Stimulated activated effector memory CD8-positive, alpha-beta T cell treated with anti-CD3 and anti-CD28 coated beads, Interleukin-12 subunit alpha, Interleukin-12 subunit beta, amount 100 ng/mL, for 72 hours (primary cell): ENCODE data around the gene HDAC5.
"Not testable (repeated sequence)": the region's sequence is repeated elsewhere in the genome, so short reads cannot be mapped to it uniquely, and the experiment has no call there.

ENCODE experiments used
- ATAC-seq: fragments of 150-1000 bp; cut with Tn5 transposase; 2 replicates; pipeline ENCODE4 v1.10.0; 2021
- DNase-seq, 2 donors: peaks; one replicate each; pipeline ENCODE4 v3.0.0; 2021 to 2022; ENCODE audit warnings: low spot score in 2 of 2
- H3K27ac Mint-ChIP-seq: one replicate; pipeline ENCODE4 v1.8.0; 2022; ENCODE audit warnings: mild to moderate bottlenecking, mixed read lengths
- H3K36me3 Mint-ChIP-seq: one replicate; pipeline ENCODE4 v1.8.0; 2022; ENCODE audit warnings: mild to moderate bottlenecking, mixed read lengths
- H3K4me1 Mint-ChIP-seq: one replicate; pipeline ENCODE4 v1.8.0; 2022; ENCODE audit warnings: mixed read lengths
- H3K4me3 Mint-ChIP-seq: one replicate; pipeline ENCODE4 v1.8.0; 2022; ENCODE audit warnings: mild to moderate bottlenecking, mixed read lengths
- H3K9me3 Mint-ChIP-seq: one replicate; pipeline ENCODE4 v1.8.0; 2022; ENCODE audit warnings: mixed read lengths

The HDAC5 gene

GRCh38 chr17:44144966-44145739, 21.7 kb upstream of the HDAC5 start:
- ATAC-seq (no peak), DNase-seq (no peak)
- peaks cover 22% of the 10 kb centered on the region for H3K36me3 Mint-ChIP-seq
- H3K4me1 Mint-ChIP-seq, result peaks cover 16% of the 10 kb centered on the region
- no peak overlapping the region for H3K4me3 Mint-ChIP-seq
- no peak overlapping the region for H3K27ac Mint-ChIP-seq
- no peaks in the 10 kb centered on the region for H3K9me3 Mint-ChIP-seq

GRCh38 chr17:44143921-44144320, 20.5 kb upstream of the HDAC5 start:
- H3K4me3 Mint-ChIP-seq, ATAC-seq, H3K27ac Mint-ChIP-seq, DNase-seq, H3K9me3 Mint-ChIP-seq: not testable (repeated sequence)
- peaks cover 12% of the 10 kb centered on the region for H3K4me1 Mint-ChIP-seq
- H3K36me3 Mint-ChIP-seq, result peaks cover 22% of the 10 kb centered on the region

GRCh38 chr17:44137891-44138709, 14.7 kb upstream of the HDAC5 start:
- H3K4me3 Mint-ChIP-seq, result peak overlapping the region; percentile 67
- H3K9me3 Mint-ChIP-seq, result no peaks in the 10 kb centered on the region
- peak; percentile 35 to 61 for DNase-seq
- peak overlapping the region; percentile 35 for H3K27ac Mint-ChIP-seq
- peaks cover 28% of the 10 kb centered on the region for H3K4me1 Mint-ChIP-seq
- ATAC-seq, result peak; percentile 78
- H3K36me3 Mint-ChIP-seq, result peaks cover 15% of the 10 kb centered on the region

- ATAC-seq, result no peak
- Mint-ChIP-seq H3K9me3 (no peaks in the 10 kb centered on the region), H3K27ac (no peak overlapping the region), H3K36me3 (no peaks in the 10 kb centered on the region), H3K4me1 (peaks cover 17% of the 10 kb centered on the region), H3K4me3 (no peak overlapping the region)
- no peak for DNase-seq
Observed at GRCh38 chr17:44134752-44135568, 11.5 kb upstream of the HDAC5 start.

- ATAC-seq, result no peak
- Mint-ChIP-seq H3K27ac (no peak overlapping the region), H3K4me1 (peaks cover 17% of the 10 kb centered on the region), H3K9me3 (no peaks in the 10 kb centered on the region), H3K36me3 (no peaks in the 10 kb centered on the region), H3K4me3 (no peak overlapping the region)
- no peak for DNase-seq
Observed at GRCh38 chr17:44133918-44134476, 10.6 kb upstream of the HDAC5 start.

GRCh38 chr17:44132275-44132821, 8.9 kb upstream of the HDAC5 start:
- no peak for DNase-seq
- H3K9me3 Mint-ChIP-seq, result no peaks in the 10 kb centered on the region
- peak; percentile 26 for ATAC-seq
- H3K36me3 Mint-ChIP-seq, result no peaks in the 10 kb centered on the region
- H3K4me1 Mint-ChIP-seq, result peaks cover under 1% of the 10 kb centered on the region
- peak overlapping the region; percentile 72 for H3K27ac Mint-ChIP-seq
- H3K4me3 Mint-ChIP-seq, result no peak overlapping the region

- H3K36me3 Mint-ChIP-seq, H3K27ac Mint-ChIP-seq, DNase-seq, H3K9me3 Mint-ChIP-seq, ATAC-seq, H3K4me1 Mint-ChIP-seq, H3K4me3 Mint-ChIP-seq: not testable (repeated sequence)
Observed at GRCh38 chr17:44131372-44131771, 7.9 kb upstream of the HDAC5 start.

DNA sequence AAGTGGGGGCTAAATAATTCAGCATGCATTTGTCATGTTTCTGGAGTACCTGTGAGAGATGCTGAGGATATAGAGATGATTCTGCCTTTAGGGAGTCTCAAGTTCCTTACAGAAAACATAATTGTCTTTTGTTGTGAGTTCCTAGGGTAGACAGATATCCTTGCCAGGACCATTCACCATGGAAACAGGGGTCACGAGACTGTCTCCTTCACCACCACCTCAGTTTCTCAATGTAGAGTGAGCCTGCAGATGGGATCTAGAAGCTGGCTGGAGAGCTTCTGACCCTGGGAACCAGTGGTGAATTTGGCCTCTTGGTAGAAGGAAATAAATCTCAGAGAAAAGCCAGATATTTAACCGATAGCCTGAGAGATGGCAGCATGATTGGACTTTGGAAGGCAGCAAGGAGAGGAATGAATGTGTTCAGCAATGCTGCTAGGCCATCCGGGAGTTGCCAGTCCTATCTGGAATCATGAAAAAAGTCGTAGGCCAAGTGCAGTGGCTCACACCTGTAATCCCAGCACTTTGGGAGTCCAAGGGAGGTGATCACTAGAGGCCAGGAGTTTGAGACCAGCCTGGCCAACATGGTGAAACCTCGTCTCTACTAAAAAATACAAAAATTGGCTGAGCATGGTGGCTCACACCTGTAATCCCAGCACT, 7.4 kb upstream of the HDAC5 start:
- DNase-seq, result no peak
- H3K36me3 Mint-ChIP-seq, result no peaks in the 10 kb centered on the region
- H3K4me3 Mint-ChIP-seq, result no peak overlapping the region
- no peak overlapping the region for H3K27ac Mint-ChIP-seq
- H3K4me1 Mint-ChIP-seq, result no peaks in the 10 kb centered on the region
- H3K9me3 Mint-ChIP-seq, result no peaks in the 10 kb centered on the region
- ATAC-seq, result no peak

DNA sequence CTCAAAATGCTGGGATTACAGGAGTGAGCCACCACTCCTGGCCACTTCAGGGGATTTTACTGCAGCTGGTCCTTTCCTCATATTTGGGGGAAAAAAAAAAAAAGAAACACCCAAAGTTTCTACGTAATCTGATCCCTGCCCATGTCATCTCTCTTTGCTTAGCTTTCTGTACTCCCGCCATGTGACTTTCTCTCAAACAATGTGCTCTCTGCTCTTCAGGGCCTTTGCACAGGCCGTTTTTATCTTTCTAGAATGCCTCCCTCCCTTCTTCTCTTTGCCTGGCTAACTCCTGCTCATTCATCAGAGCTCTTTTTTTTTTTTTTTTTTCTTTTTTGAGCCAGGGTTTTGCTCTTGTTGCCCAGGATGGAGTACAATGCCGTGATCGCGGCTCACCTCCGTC, 4.9 kb upstream of the HDAC5 start:
- no peak overlapping the region for H3K4me3 Mint-ChIP-seq
- H3K4me1 Mint-ChIP-seq, result peaks cover 7% of the 10 kb centered on the region
- ATAC-seq (no peak), DNase-seq (no peak)
- H3K27ac Mint-ChIP-seq, result no peak overlapping the region
- H3K9me3 Mint-ChIP-seq, result no peaks in the 10 kb centered on the region
- peaks cover 7% of the 10 kb centered on the region for H3K36me3 Mint-ChIP-seq

DNA sequence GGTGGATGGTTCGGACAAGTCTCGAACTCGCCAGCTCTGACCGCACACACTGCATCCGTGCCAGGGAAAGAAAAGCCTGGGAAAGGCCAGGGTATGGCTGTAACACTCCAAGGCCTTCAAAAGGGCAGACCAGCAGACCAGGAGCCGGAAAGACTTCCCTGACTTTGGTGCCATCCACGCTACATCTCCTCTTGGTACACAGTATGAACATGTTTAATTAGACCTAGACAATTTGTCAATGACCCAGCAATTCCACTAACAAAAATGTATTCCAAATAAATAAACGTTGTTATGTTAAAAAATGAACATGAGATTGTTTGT, 637 bp upstream of the HDAC5 start:
- H3K4me1 Mint-ChIP-seq, result peaks cover 35% of the 10 kb centered on the region
- peak overlapping the region; percentile 96 for H3K27ac Mint-ChIP-seq
- ATAC-seq (no peak), DNase-seq (no peak)
- H3K9me3 Mint-ChIP-seq, result no peaks in the 10 kb centered on the region
- peaks cover 17% of the 10 kb centered on the region for H3K36me3 Mint-ChIP-seq
- H3K4me3 Mint-ChIP-seq, result peak overlapping the region; percentile 90

DNA sequence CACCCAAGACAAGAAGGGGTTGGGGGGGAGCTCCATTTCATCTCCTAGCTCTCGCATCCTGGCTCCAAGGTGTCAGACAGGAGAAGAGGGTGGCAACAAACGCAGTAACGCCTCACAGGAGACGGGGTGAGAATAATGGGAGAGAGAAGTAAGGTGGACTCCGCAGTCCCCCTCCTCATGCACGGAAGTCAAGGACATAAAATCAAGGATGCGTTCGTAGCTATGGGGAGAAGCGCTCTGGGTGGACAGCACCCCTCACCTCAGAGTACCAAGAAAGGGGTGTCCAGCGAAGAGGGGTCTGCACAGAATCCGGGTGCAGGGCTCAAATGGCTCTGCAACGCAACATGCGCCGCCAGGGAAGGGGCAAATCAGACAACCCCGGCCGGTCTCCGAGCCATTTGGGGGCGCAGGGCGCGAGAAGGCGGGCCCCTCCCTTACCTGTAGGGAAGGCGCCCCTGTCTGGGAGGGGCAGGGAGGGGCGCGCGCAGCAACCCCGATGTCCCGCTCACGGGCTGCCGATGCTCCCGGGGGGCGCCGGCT, 555 bp downstream of the HDAC5 start:
- Mint-ChIP-seq H3K36me3 (peaks cover 17% of the 10 kb centered on the region), H3K4me1 (peaks cover 47% of the 10 kb centered on the region), H3K4me3 (peak overlapping the region; percentile 90), H3K9me3 (no peaks in the 10 kb centered on the region), H3K27ac (peak overlapping the region; percentile 96)
- DNase-seq (no peak), ATAC-seq (peak; percentile 14)

GRCh38 chr17:44121997-44122815, 1.2 kb downstream of the HDAC5 start:
- no peaks in the 10 kb centered on the region for H3K9me3 Mint-ChIP-seq
- peaks cover 48% of the 10 kb centered on the region for H3K4me1 Mint-ChIP-seq
- peaks cover 17% of the 10 kb centered on the region for H3K36me3 Mint-ChIP-seq
- DNase-seq, result no peak
- ATAC-seq, result no peak
- peak overlapping the region; percentile 96 for H3K27ac Mint-ChIP-seq
- peak overlapping the region; percentile 90 for H3K4me3 Mint-ChIP-seq

DNA sequence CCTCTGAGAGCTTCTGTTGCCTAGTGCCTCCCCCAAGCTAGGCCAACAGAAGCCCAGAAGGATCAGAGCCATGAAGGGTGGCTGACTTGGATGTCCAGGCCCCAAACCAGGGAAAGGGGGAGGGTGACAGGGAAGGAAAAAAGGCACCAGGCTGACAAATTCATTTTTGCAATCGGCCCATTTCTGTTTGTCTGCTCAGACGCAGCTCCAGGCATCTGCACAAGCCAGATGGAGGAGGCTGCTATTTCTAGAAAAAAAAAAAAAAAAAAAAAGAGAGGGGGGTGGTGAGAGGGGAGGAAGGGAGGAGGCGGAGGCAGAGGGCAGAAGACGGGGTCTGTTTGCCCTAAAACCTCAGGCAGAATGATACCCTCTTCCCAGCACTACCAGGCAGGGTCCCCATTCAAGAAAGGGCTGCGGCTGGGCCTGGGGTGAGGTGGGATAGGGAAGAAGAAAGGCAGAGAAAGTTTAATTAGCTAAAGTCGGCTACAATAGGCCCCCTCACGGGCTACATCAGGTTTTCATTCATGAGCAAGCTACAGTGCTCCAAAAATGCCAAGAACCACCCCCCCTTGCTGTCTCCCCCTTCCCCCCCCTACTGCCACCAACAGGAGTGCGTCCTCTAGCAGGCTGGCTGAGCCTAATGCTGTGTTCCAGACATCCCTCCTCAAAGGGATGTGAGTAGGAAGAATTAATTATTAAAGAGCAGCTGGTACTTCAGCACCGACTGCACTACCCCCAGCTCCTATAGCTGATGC, 2.4 kb downstream of the HDAC5 start:
- Mint-ChIP-seq H3K4me1 (peaks cover 59% of the 10 kb centered on the region), H3K9me3 (no peaks in the 10 kb centered on the region), H3K4me3 (peak overlapping the region; percentile 90), H3K36me3 (peaks cover 17% of the 10 kb centered on the region), H3K27ac (no peak overlapping the region)
- no peak for ATAC-seq
- DNase-seq, result no peak
